HL-60 (cell line): Measurements from ENCODE around the gene CDC42BPG.

Source experiments
- POLR2AphosphoS5 ChIP-seq: IDR thresholded peaks from 2 replicates; pipeline ENCODE4 v1.6.1; 2012; ENCODE audit warnings: low read depth
- TF ChIP-seq, protein P1 (sequence below): IDR thresholded peaks from 2 replicates; pipeline ENCODE4 v1.6.1; 2012; ENCODE audit warnings: low read depth; ENCODE audit not compliant: insufficient replicate concordance

GRCh38 chr11:64888406-64888728 is 43.9 kb upstream of the CDC42BPG start:
- TF ChIP-seq, protein P1, sequence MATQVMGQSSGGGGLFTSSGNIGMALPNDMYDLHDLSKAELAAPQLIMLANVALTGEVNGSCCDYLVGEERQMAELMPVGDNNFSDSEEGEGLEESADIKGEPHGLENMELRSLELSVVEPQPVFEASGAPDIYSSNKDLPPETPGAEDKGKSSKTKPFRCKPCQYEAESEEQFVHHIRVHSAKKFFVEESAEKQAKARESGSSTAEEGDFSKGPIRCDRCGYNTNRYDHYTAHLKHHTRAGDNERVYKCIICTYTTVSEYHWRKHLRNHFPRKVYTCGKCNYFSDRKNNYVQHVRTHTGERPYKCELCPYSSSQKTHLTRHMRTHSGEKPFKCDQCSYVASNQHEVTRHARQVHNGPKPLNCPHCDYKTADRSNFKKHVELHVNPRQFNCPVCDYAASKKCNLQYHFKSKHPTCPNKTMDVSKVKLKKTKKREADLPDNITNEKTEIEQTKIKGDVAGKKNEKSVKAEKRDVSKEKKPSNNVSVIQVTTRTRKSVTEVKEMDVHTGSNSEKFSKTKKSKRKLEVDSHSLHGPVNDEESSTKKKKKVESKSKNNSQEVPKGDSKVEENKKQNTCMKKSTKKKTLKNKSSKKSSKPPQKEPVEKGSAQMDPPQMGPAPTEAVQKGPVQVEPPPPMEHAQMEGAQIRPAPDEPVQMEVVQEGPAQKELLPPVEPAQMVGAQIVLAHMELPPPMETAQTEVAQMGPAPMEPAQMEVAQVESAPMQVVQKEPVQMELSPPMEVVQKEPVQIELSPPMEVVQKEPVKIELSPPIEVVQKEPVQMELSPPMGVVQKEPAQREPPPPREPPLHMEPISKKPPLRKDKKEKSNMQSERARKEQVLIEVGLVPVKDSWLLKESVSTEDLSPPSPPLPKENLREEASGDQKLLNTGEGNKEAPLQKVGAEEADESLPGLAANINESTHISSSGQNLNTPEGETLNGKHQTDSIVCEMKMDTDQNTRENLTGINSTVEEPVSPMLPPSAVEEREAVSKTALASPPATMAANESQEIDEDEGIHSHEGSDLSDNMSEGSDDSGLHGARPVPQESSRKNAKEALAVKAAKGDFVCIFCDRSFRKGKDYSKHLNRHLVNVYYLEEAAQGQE = no peak
- TF ChIP-seq POLR2AphosphoS5 = no peak
